ENCODE data around the gene FUT3. TPM values are rescaled to one million over a fixed set of nuclear protein-coding genes. Genes with fewer than 3 reads are reported as not detected.
A peak's percentile ranks its signal among the peaks of the same experiment; 100 is the strongest.

The FUT3 gene
- total and polyA plus RNA-seq, 2 donors (not counting 1 experiment from before 2014, with no cell fraction given) = not detected

- TF ChIP-seq CTCF (conservative IDR thresholded peaks at IDR 0.05 in 1 of 2, IDR thresholded peaks at IDR 0.05 in 1 of 2; ENCODE audit: low read depth in 1 of 2, low read length in 2 of 2) = no peak
- no peak for TF ChIP-seq EZH2 (IDR thresholded peaks at IDR 0.05; ENCODE audit: low read length, missing control alignments)
Observed at GRCh38 chr19:5873617-5874199, 22.5 kb upstream of the FUT3 start.

GRCh38 chr19:5870986-5871394, 19.7 kb upstream of the FUT3 start:
- H3K4me3 ChIP-seq (replicated peaks in 1 of 4; ENCODE audit: control extremely low read depth in 1 of 4, insufficient read depth in 1 of 4, low read depth in 3 of 4, low read length in 4 of 4) = no peak overlapping the region
- H3K36me3 ChIP-seq (ENCODE audit: control insufficient read depth, insufficient read depth, low read length) = no peaks in the 10 kb centered on the region
- H3K9ac ChIP-seq (ENCODE audit: insufficient read depth, low read length) = no peak overlapping the region
- no peaks in the 10 kb centered on the region for H3K9me3 ChIP-seq (ENCODE audit: control insufficient read depth, insufficient read depth, low read depth, low read length)
- no peak overlapping the region for H3K27ac ChIP-seq (ENCODE audit: insufficient read depth, low read length)
- no peaks in the 10 kb centered on the region for H3K27me3 ChIP-seq (ENCODE audit: control insufficient read depth, insufficient read depth, low read length)
- DNase-seq (ENCODE audit: low read depth in 2 of 2) = peak in 1 of 2 donors; percentile 52
- H3K79me2 ChIP-seq (ENCODE audit: control insufficient read depth, insufficient read depth, low read length) = no peaks in the 10 kb centered on the region
- H3K4me2 ChIP-seq (ENCODE audit: extremely low read depth, insufficient read depth, low read length) = no peak overlapping the region
- TF ChIP-seq EZH2 (IDR thresholded peaks at IDR 0.05; ENCODE audit: low read length, missing control alignments) (no peak), CTCF (conservative IDR thresholded peaks at IDR 0.05 in 1 of 2, IDR thresholded peaks at IDR 0.05 in 1 of 2; ENCODE audit: low read depth in 1 of 2, low read length in 2 of 2) (no peak)
- no peak overlapping the region for H2AFZ ChIP-seq (ENCODE audit: low read length)
- H3K4me1 ChIP-seq (ENCODE audit: control insufficient read depth, extremely low read depth, insufficient read depth, low read length) = no peaks in the 10 kb centered on the region
- no peaks in the 10 kb centered on the region for H4K20me1 ChIP-seq (ENCODE audit: control insufficient read depth, extremely low read depth, insufficient read depth, low read length)

More at GRCh38 chr19:5873617-5874199, 22.5 kb upstream of the FUT3 start:
- no peaks in the 10 kb centered on the region for H3K36me3 ChIP-seq (ENCODE audit: control insufficient read depth, insufficient read depth, low read length)
- H3K9me3 ChIP-seq (ENCODE audit: control insufficient read depth, insufficient read depth, low read depth, low read length) = no peaks in the 10 kb centered on the region
- H3K27me3 ChIP-seq (ENCODE audit: control insufficient read depth, insufficient read depth, low read length) = no peaks in the 10 kb centered on the region
- DNase-seq (ENCODE audit: low read depth in 2 of 2) = no peak
- no peak overlapping the region for H2AFZ ChIP-seq (ENCODE audit: low read length)
- no peaks in the 10 kb centered on the region for H4K20me1 ChIP-seq (ENCODE audit: control insufficient read depth, extremely low read depth, insufficient read depth, low read length)
- H3K4me3 ChIP-seq (replicated peaks in 1 of 4; ENCODE audit: control extremely low read depth in 1 of 4, insufficient read depth in 1 of 4, low read depth in 3 of 4, low read length in 4 of 4) = no peak overlapping the region
- H3K9ac ChIP-seq (ENCODE audit: insufficient read depth, low read length) = no peak overlapping the region
- H3K27ac ChIP-seq (ENCODE audit: insufficient read depth, low read length) = no peak overlapping the region
- no peak overlapping the region for H3K4me2 ChIP-seq (ENCODE audit: extremely low read depth, insufficient read depth, low read length)
- H3K4me1 ChIP-seq (ENCODE audit: control insufficient read depth, extremely low read depth, insufficient read depth, low read length) = no peaks in the 10 kb centered on the region
- no peaks in the 10 kb centered on the region for H3K79me2 ChIP-seq (ENCODE audit: control insufficient read depth, insufficient read depth, low read length)

GRCh38 chr19:5867201-5868136, 16.2 kb upstream of the FUT3 start:
- no peaks in the 10 kb centered on the region for H3K27me3 ChIP-seq (ENCODE audit: control insufficient read depth, insufficient read depth, low read length)
- H3K4me3 ChIP-seq (replicated peaks in 1 of 4; ENCODE audit: control extremely low read depth in 1 of 4, insufficient read depth in 1 of 4, low read depth in 3 of 4, low read length in 4 of 4) = no peak overlapping the region
- no peaks in the 10 kb centered on the region for H3K79me2 ChIP-seq (ENCODE audit: control insufficient read depth, insufficient read depth, low read length)
- no peak for DNase-seq (ENCODE audit: low read depth in 2 of 2)
- H3K9ac ChIP-seq (ENCODE audit: insufficient read depth, low read length) = no peak overlapping the region
- no peak for TF ChIP-seq CTCF (conservative IDR thresholded peaks at IDR 0.05 in 1 of 2, IDR thresholded peaks at IDR 0.05 in 1 of 2; ENCODE audit: low read depth in 1 of 2, low read length in 2 of 2)
- no peaks in the 10 kb centered on the region for H3K36me3 ChIP-seq (ENCODE audit: control insufficient read depth, insufficient read depth, low read length)
- H2AFZ ChIP-seq (ENCODE audit: low read length) = no peak overlapping the region
- H3K4me1 ChIP-seq (ENCODE audit: control insufficient read depth, extremely low read depth, insufficient read depth, low read length) = no peaks in the 10 kb centered on the region
- no peak overlapping the region for H3K27ac ChIP-seq (ENCODE audit: insufficient read depth, low read length)
- H3K9me3 ChIP-seq (ENCODE audit: control insufficient read depth, insufficient read depth, low read depth, low read length) = no peaks in the 10 kb centered on the region
- no peaks in the 10 kb centered on the region for H4K20me1 ChIP-seq (ENCODE audit: control insufficient read depth, extremely low read depth, insufficient read depth, low read length)
- H3K4me2 ChIP-seq (ENCODE audit: extremely low read depth, insufficient read depth, low read length) = no peak overlapping the region
